GM19467 (cell line): ENCODE results near the gene DPY19L1.
"Not testable (repeated sequence)": the region's sequence is repeated elsewhere in the genome, so short reads cannot be mapped to it uniquely, and the experiment has no call there.

ENCODE experiments used
- ATAC-seq: cut with Tn5 transposase; IDR thresholded peaks from one replicate; pipeline ENCODE4 v1.9.1; 2021; ENCODE audit warnings: mild to moderate bottlenecking, moderate library complexity; ENCODE audit not compliant: unreplicated experiment

DPY19L1 gene

GRCh38 chr7:34928560-34928959 lies 108.7 kb downstream of the DPY19L1 start:
- no peak for ATAC-seq

GRCh38 chr7:34928052-34928451 lies 109.2 kb downstream of the DPY19L1 start:
- ATAC-seq = peak; percentile 76

GRCh38 chr7:34920470-34920869 lies 116.8 kb downstream of the DPY19L1 start:
- not testable (repeated sequence) for ATAC-seq

GRCh38 chr7:34919038-34919437 lies 118.2 kb downstream of the DPY19L1 start:
- not testable (repeated sequence) for ATAC-seq

- ATAC-seq = not testable (repeated sequence)
These were observed 119.0 kb downstream of the DPY19L1 start for GRCh38 chr7:34918198-34918861.

- not testable (repeated sequence) for ATAC-seq
These were observed 119.8 kb downstream of the DPY19L1 start for GRCh38 chr7:34917515-34917914.

- ATAC-seq = no peak
These were observed 121.0 kb downstream of the DPY19L1 start for GRCh38 chr7:34916267-34916666.

GRCh38 chr7:34912236-34912635 lies 125.0 kb downstream of the DPY19L1 start:
- ATAC-seq = no peak

- ATAC-seq = not testable (repeated sequence)
These were observed 130.9 kb downstream of the DPY19L1 start for GRCh38 chr7:34906266-34906850.

GRCh38 chr7:34904987-34905386 lies 132.3 kb downstream of the DPY19L1 start:
- no peak for ATAC-seq

GRCh38 chr7:34903921-34904320 lies 133.4 kb downstream of the DPY19L1 start:
- not testable (repeated sequence) for ATAC-seq

- no peak for ATAC-seq
These were observed 135.1 kb downstream of the DPY19L1 start for GRCh38 chr7:34902182-34902581.

GRCh38 chr7:34900891-34901513 lies 136.3 kb downstream of the DPY19L1 start:
- no peak for ATAC-seq

GRCh38 chr7:34895202-34895601 lies 142.1 kb downstream of the DPY19L1 start:
- no peak for ATAC-seq

- no peak for ATAC-seq
These were observed 147.3 kb downstream of the DPY19L1 start for GRCh38 chr7:34889951-34890350.

GRCh38 chr7:34886856-34887255 lies 150.4 kb downstream of the DPY19L1 start:
- ATAC-seq = no peak

- not testable (repeated sequence) for ATAC-seq
These were observed 153.4 kb downstream of the DPY19L1 start for GRCh38 chr7:34883855-34884254.

GRCh38 chr7:34879871-34880270 lies 157.4 kb downstream of the DPY19L1 start:
- no peak for ATAC-seq

- ATAC-seq = not testable (repeated sequence)
These were observed 158.1 kb downstream of the DPY19L1 start for GRCh38 chr7:34878944-34879735.
